ENCODE data around the gene EPN3. TPM values are rescaled to one million over a fixed set of nuclear protein-coding genes. Genes with fewer than 3 reads are reported as not detected.

EPN3 gene
- total RNA-seq, 1 donor from 2014 or later, result 9.1 TPM

- H3K27me3 Mint-ChIP-seq, result peaks cover 22% of the 10 kb centered on the region
- TF ChIP-seq, protein P1, sequence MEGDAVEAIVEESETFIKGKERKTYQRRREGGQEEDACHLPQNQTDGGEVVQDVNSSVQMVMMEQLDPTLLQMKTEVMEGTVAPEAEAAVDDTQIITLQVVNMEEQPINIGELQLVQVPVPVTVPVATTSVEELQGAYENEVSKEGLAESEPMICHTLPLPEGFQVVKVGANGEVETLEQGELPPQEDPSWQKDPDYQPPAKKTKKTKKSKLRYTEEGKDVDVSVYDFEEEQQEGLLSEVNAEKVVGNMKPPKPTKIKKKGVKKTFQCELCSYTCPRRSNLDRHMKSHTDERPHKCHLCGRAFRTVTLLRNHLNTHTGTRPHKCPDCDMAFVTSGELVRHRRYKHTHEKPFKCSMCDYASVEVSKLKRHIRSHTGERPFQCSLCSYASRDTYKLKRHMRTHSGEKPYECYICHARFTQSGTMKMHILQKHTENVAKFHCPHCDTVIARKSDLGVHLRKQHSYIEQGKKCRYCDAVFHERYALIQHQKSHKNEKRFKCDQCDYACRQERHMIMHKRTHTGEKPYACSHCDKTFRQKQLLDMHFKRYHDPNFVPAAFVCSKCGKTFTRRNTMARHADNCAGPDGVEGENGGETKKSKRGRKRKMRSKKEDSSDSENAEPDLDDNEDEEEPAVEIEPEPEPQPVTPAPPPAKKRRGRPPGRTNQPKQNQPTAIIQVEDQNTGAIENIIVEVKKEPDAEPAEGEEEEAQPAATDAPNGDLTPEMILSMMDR (IDR thresholded peaks at IDR 0.05; ENCODE audit: unreplicated experiment), result no peak
- H3K4me1 Mint-ChIP-seq (ENCODE audit: low read depth), result peaks cover 22% of the 10 kb centered on the region
- H3K27ac Mint-ChIP-seq, result no peak overlapping the region
- no peak overlapping the region for H3K4me3 Mint-ChIP-seq (ENCODE audit: low read depth)
- H3K36me3 Mint-ChIP-seq (ENCODE audit: insufficient read depth), result no peaks in the 10 kb centered on the region
- H3K9me3 Mint-ChIP-seq (ENCODE audit: low read depth), result no peaks in the 10 kb centered on the region
- no peak for DNase-seq (ENCODE audit: low spot score, unreplicated experiment)
Observed at GRCh38 chr17:50585346-50585745, 52.8 kb downstream of the EPN3 start.

GRCh38 chr17:50585891-50586290 lies 53.4 kb downstream of the EPN3 start:
- H3K9me3 Mint-ChIP-seq (ENCODE audit: low read depth), result no peaks in the 10 kb centered on the region
- TF ChIP-seq, protein P1 (IDR thresholded peaks at IDR 0.05; ENCODE audit: unreplicated experiment), result no peak
- H3K27ac Mint-ChIP-seq, result no peak overlapping the region
- DNase-seq (ENCODE audit: low spot score, unreplicated experiment), result no peak
- H3K4me1 Mint-ChIP-seq (ENCODE audit: low read depth), result peaks cover 22% of the 10 kb centered on the region
- H3K27me3 Mint-ChIP-seq, result peaks cover 22% of the 10 kb centered on the region
- H3K36me3 Mint-ChIP-seq (ENCODE audit: insufficient read depth), result no peaks in the 10 kb centered on the region
- no peak overlapping the region for H3K4me3 Mint-ChIP-seq (ENCODE audit: low read depth)

DNA sequence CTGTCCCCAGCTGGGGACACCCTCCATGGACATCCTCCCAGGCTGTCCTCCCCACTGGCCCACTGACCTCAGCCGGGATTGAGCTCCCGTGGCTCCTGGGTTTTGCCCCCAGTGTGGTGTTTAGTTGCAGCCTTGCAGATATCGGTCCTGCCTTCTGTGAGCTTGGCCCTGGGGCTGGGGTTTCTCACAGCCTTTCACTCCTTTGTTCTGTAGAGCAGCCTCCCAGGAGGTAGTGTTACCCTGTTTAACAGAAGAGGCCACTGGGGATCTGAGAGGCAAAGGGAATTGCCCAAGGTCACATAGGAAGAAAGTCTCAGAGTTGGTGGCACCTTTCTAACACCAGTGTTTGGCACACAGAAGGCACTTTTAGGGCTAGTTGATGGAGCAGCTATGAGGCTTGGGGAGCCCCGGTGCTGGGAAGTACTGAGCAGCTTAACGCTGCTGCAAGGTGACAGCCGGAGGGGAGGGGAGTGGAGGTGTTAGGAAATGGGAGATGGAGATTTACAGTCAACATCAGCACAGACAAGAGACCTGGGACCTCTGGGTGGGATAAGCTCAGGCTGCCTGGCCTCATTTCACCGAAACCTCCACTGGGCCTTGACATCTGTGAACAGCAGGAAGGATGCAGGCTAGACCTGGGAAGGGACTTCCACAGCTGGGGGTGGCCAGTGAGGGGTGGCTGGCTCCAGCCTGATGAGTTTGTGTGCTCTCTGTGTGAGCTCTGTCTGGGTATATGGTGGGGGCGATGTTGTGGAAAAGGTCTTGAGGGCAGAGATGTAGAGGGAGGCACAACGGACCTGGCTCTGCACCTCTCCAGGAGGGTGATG lies 54.1 kb downstream of the EPN3 start:
- TF ChIP-seq, protein P1 (IDR thresholded peaks at IDR 0.05; ENCODE audit: unreplicated experiment), result no peak
- H3K9me3 Mint-ChIP-seq (ENCODE audit: low read depth), result no peaks in the 10 kb centered on the region
- no peak for DNase-seq (ENCODE audit: low spot score, unreplicated experiment)
- H3K27me3 Mint-ChIP-seq, result peaks cover 22% of the 10 kb centered on the region
- H3K4me3 Mint-ChIP-seq (ENCODE audit: low read depth), result no peak overlapping the region
- no peak overlapping the region for H3K27ac Mint-ChIP-seq
- peaks cover 22% of the 10 kb centered on the region for H3K4me1 Mint-ChIP-seq (ENCODE audit: low read depth)
- H3K36me3 Mint-ChIP-seq (ENCODE audit: insufficient read depth), result no peaks in the 10 kb centered on the region

- H3K27me3 Mint-ChIP-seq, result peaks cover 20% of the 10 kb centered on the region
- no peaks in the 10 kb centered on the region for H3K9me3 Mint-ChIP-seq (ENCODE audit: low read depth)
- H3K36me3 Mint-ChIP-seq (ENCODE audit: insufficient read depth), result no peaks in the 10 kb centered on the region
- TF ChIP-seq, protein P1 (IDR thresholded peaks at IDR 0.05; ENCODE audit: unreplicated experiment), result no peak
- peaks cover 26% of the 10 kb centered on the region for H3K4me1 Mint-ChIP-seq (ENCODE audit: low read depth)
- no peak for DNase-seq (ENCODE audit: low spot score, unreplicated experiment)
- H3K27ac Mint-ChIP-seq, result no peak overlapping the region
- no peak overlapping the region for H3K4me3 Mint-ChIP-seq (ENCODE audit: low read depth)
Observed at GRCh38 chr17:50587571-50587970, 55.0 kb downstream of the EPN3 start.

- H3K36me3 Mint-ChIP-seq (ENCODE audit: insufficient read depth), result no peaks in the 10 kb centered on the region
- H3K27me3 Mint-ChIP-seq, result peaks cover 20% of the 10 kb centered on the region
- no peak for DNase-seq (ENCODE audit: low spot score, unreplicated experiment)
- TF ChIP-seq, protein P1 (IDR thresholded peaks at IDR 0.05; ENCODE audit: unreplicated experiment), result no peak
- H3K4me1 Mint-ChIP-seq (ENCODE audit: low read depth), result peaks cover 34% of the 10 kb centered on the region
- H3K4me3 Mint-ChIP-seq (ENCODE audit: low read depth), result no peak overlapping the region
- H3K27ac Mint-ChIP-seq, result no peak overlapping the region
- H3K9me3 Mint-ChIP-seq (ENCODE audit: low read depth), result no peaks in the 10 kb centered on the region
Observed at GRCh38 chr17:50588391-50589049, 56.0 kb downstream of the EPN3 start.
